IPS DF 4.7 (cell line): ENCODE measurements around the gene PRSS12.
"Not testable (repeated sequence)": the region's sequence is repeated elsewhere in the genome, so short reads cannot be mapped to it uniquely, and the experiment has no call there.

Experiments
- DNase-seq: peaks from one replicate; pipeline ENCODE4 v3.0.0-alpha.2; 2013; ENCODE audit warnings: low spot score; ENCODE audit errors: extremely low read depth

PRSS12 gene

DNA sequence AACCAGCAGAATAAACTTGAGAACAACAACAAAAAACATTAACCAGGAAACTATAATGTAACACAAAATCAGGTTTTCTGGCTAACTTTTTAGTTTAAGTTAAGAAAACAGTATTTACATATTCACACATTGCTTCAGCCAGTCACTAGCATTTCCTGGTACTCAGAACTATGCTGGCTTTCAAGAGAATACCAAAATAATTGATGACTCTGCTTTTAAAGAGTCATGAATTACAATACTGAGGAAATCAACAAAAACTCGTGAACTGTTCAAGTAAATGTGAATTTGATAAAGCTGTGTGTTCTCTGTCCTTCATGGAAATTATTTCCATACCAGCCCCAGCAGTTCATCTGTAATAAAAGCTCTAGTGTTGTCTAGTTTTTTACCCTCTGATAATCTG is 27.4 kb downstream of the PRSS12 start:
- no peak for DNase-seq

DNA sequence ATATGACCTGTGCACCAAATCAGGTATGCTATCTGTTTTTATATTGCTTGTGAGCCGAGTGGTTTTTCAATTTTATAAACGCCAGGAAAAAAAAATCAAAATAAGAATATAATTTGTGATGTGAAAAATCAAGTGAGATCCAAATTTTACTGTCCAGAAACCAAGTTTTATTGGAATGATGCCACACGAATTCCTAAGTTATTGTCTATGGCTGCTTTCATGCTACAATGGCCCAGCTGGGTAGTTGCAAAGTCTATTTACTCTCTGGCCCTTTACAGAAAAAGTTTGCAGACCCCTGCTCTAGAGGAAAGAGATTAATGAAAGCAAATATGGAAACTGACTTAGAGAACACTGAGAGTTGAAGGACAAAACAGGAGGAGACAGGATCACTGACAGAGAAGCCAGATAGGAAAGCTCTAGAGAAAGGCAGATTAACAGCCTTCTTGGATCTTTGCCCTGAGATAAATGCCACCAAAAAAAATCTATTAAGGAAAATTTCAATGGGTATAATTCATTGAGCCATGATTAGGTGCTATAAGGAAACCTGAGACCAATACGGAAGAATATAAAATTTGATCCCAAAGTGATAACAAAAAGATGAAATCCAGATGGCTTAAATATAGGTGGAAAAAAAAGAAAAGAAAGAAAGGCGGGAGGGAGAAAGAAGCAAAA is 29.8 kb downstream of the PRSS12 start:
- DNase-seq = no peak

GRCh38 chr4:118318931-118319330 is 33.9 kb downstream of the PRSS12 start:
- no peak for DNase-seq

- DNase-seq = no peak
Measured at GRCh38 chr4:118317691-118318090, 35.1 kb downstream of the PRSS12 start.

DNA sequence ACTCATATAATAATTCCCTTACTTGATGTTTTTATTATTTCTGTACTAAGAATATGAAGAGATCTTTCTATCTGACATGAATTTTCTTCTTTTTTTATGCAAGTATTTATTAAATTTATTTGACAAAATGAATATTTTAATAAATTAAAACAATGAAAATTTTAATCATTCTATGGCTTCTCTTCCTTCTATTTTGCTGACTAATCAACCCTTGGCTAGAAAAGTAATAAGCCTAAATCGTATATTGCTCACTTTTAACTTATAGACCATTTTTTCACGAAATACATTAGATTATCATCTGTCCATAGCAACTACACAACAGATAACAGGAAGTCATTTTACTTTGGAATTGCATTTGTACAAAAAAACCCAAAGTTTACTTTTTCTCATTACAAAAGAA is 38.6 kb downstream of the PRSS12 start:
- no peak for DNase-seq

DNA sequence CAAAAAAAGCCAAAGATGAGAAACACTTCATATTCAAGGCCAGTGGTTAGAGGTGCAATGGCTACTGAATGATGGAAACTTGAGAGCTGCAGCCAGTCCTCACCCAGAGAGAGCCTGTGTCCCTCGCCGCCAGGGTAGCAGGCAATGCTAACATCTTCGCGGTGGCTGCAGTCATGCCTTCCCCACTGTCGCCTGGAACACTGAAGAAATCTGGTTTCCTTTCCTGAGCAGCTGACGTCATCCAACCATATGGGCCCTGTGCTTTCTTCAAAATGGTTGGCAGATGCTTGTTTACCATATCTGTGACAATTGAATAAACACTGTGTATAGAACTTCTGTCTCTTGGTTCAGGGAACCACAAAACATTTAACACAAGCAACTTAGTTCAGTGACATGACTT is 39.7 kb downstream of the PRSS12 start:
- no peak for DNase-seq

DNA sequence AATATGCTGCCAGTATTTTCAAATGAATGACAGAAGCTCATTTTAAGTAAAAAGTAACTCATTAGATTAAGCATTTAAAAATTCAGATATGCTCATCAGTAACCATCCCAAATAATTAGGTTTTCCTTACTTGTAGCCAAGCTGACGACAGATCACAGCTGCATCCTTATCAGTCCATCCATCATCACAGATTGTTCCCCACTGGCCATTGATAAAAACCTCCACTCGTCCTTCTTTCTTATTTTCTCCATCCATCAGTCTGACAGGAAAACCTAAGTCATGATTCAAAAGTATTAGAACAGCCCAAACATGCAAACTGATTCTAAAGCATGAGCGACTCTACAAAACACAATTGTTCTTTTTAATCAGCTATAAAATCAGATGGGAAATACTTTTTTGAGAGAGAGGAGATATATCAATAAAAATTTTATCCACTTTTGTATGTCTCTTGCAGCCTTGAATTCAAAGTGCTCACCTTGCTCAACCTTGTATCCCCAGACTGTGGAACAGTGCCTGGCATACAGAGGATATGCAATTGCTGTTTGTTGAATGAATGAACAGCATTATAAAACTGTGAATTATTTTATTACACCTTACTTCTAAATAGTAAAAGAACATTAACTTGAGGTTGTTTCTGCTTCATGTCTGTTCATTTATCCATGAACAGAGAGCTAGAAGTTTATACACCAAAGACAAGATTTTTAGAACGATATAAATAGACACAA is 44.3 kb downstream of the PRSS12 start:
- no peak for DNase-seq

DNA sequence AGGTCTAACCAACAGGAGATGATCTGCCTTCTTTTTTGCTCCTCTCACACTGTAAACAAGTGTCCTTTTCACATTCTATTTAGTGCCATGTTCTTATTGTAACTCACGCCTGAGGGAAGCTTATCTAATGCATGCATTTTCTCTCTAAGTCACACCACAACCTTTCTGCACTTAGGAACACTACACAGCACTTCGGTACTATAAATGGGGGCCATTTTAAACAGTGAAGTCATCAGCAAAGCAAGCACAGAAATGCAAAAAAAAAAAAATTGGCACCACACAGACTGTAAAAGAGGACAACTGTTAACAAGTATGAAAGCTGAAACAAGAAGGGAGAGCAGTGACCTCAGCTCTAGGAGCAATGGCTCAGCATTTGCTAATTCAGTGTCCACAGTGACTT is 45.2 kb downstream of the PRSS12 start:
- no peak for DNase-seq

DNA sequence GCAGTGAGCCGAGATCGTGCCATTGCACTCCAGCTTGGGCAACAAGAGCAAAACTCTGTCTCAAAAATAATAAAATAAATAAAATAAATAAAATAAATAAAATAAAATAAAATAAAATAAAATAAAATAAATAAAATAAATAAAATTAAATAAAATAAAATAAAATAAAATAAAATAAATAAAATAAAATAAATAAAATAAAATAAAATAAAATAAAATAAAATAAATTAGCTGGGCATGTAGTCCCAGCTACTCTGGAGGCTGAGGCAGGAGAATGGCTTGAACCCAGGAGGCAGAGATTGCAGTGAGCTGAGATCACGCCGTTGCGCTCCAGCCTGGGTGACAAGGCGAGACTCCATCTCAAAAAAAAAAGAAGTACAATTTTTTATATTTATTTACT is 53.2 kb downstream of the PRSS12 start:
- not testable (repeated sequence) for DNase-seq

- DNase-seq = no peak
Measured at GRCh38 chr4:118296729-118297128, 56.1 kb downstream of the PRSS12 start.

DNA sequence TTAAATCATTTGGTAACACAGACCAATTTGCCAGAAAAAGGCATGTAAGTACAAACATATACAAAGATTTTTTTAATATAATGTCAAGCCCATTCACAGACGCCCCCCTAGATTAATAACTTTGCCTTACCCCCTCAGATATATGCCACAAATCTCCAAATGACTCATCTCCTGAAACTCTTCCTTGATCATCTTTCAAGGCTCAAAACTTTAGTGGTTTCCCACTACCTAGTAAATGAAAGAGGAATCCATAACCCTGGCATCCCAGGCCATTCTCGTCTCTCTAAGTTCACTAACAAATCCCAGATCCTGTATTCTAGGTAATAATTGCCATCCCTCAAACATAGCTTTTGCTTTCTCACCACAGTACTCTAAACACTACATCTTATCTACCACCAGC is 61.9 kb downstream of the PRSS12 start:
- DNase-seq = no peak

DNA sequence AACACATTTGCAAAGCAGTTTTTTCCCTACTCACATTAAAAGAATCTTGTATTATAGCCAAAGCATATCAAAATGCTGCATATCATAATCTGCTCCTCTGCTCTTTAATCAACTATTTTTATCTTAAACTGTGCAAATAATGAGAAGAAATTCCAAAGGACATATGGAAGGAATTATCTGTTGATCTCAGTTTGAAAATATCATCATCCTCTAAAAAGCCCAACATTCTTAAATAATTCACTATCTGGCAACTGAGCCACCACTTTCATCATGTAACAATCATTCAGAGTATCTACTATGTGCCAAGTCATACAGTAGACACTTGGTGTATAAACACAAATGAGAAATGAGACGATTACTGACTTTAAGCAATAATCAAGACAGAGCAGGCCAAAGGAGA is 63.0 kb downstream of the PRSS12 start:
- no peak for DNase-seq

GRCh38 chr4:118287711-118288451 is 64.9 kb downstream of the PRSS12 start:
- DNase-seq = no peak

- DNase-seq = no peak
Measured at GRCh38 chr4:118286685-118287084, 66.1 kb downstream of the PRSS12 start.

- DNase-seq = no peak
Measured at GRCh38 chr4:118285931-118286330, 66.9 kb downstream of the PRSS12 start.

DNA sequence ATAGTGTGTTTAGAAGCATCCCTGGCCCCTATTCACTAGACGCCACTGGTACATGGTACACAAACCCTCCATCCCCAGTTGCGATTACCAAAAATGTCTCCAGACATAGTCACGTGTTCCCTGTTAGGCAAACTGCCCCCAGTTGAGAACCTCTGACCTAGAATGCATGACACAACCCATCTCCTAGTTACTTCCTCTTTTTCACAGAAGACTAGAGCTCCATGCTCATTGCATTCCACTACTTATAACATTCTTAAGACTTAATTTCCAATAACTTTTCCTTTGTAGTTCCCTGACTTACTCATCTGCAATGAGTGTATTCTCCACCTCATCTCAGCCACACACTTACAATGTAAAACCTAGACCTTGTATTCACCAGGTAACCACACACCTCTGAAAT is 68.6 kb downstream of the PRSS12 start:
- no peak for DNase-seq

- DNase-seq = no peak
Measured at GRCh38 chr4:118282692-118283091, 70.1 kb downstream of the PRSS12 start.

GRCh38 chr4:118281611-118282442 is 71.0 kb downstream of the PRSS12 start:
- no peak for DNase-seq

DNA sequence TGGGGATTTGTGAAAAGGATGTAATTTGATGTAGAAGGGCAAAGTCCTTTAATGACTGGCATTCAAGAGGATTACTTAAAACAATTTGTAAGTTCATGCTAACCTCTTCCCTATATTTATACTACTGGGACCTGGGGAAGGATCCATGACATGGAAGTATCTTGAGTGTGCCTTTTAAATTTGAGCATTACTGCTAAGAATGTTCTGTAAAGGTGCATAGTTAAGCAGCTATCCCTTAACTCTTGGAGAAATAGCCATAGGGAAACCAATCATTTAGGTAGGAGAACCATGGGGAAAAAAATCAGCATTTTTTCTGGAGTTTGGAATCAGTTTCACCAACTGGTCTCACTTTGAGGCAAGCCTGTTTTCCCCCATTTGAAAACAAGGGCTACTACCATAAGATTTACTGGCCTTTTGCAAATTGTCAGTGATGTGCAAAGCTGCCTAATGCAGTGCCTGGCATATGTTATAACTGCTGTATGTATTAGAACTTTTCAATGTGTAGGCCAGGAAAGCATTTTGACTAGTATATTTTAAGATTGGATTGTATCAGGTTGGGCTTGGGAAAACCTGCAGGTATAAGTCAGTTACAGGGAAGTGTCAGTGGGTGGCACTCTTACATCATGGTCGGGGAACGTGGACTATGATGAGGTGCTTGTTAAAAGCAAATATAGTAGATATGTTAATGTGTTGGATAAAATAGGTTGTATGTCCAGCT is 72.1 kb downstream of the PRSS12 start:
- DNase-seq = no peak

GRCh38 chr4:118279920-118280432 is 72.8 kb downstream of the PRSS12 start:
- DNase-seq = no peak

DNA sequence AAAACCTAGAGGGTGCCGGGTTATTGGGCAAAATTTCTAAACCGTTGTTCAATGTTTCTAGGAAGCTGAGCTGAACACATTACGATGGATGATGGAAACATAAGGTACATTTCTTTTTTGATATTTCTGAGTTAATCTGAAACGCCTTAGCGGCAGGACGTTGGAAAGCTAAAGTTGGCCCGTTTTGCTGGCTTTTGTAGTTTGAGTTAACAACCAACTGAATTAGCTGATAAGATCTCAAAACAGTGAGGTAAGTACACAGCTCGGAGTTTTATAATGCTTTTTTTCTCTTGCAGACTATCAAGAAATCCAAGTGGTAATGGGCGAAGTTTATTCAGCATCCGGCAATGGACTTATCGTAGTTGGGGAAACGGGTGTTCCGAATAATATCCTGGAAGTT is 73.5 kb downstream of the PRSS12 start:
- DNase-seq = no peak
